Tibial nerve (tissue), 3 donors: Measurements from ENCODE around the gene ITGA1.

Source experiments
- CTCF ChIP-seq, 5 experiments: fragments of 200-600 bp in 3 of 5; fragments of 450-650 bp in 2 of 5; sonication (generic) in 3 of 5; IDR thresholded peaks; one replicate each; pipeline ENCODE4 v1.5.1; 2016 to 2019; ENCODE audit warnings: antibody characterized with exemption in 5 of 5, mild to moderate bottlenecking in 3 of 5, moderate library complexity in 2 of 5
- POLR2A ChIP-seq, 2 donors: fragments of 450-650 bp; IDR thresholded peaks; one replicate each; pipeline ENCODE4 v1.6.1; 2017; ENCODE audit warnings: antibody characterized with exemption in 2 of 2, mild to moderate bottlenecking in 2 of 2, moderate library complexity in 2 of 2

GRCh38 chr5:52963636-52964035, 175.9 kb downstream of the ITGA1 start:
- TF ChIP-seq POLR2A (IDR thresholded peaks at IDR 0.05) = no peak
- no peak for TF ChIP-seq CTCF (IDR thresholded peaks at IDR 0.05)
